ENCODE results near the gene INSIG1. TPM values are rescaled to one million over a fixed set of nuclear protein-coding genes. Genes with fewer than 3 reads are reported as not detected.

INSIG1 gene
- total and polyA plus RNA-seq, 2 donors, result 38.1 to 72.2 TPM

GRCh38 chr7:155260498-155260872 is 37.2 kb upstream of the INSIG1 start:
- Histone ChIP-seq H3K27ac (ENCODE audit: low read depth) (no peak overlapping the region), H3K36me3 (ENCODE audit: insufficient read depth) (no peaks in the 10 kb centered on the region), H3K4me1 (ENCODE audit: insufficient read depth) (no peaks in the 10 kb centered on the region), H3K4me3 (ENCODE audit: low read depth, low read length) (no peak overlapping the region)
- 80% methylated on average over 13 of the region's 13 CpGs for WGBS
- no peak for DNase-seq (ENCODE audit: extremely low spot score)

GRCh38 chr7:155261031-155261985 is 36.4 kb upstream of the INSIG1 start:
- 83% methylated on average over 21 of the region's 21 CpGs for WGBS
- H3K4me3 ChIP-seq (ENCODE audit: low read depth, low read length), result no peak overlapping the region
- no peak for DNase-seq (ENCODE audit: extremely low spot score)
- H3K4me1 ChIP-seq (ENCODE audit: insufficient read depth), result no peaks in the 10 kb centered on the region
- H3K27ac ChIP-seq (ENCODE audit: low read depth), result no peak overlapping the region
- no peaks in the 10 kb centered on the region for H3K36me3 ChIP-seq (ENCODE audit: insufficient read depth)

- Histone ChIP-seq H3K27ac (ENCODE audit: low read depth) (no peak overlapping the region), H3K4me1 (ENCODE audit: insufficient read depth) (no peaks in the 10 kb centered on the region), H3K4me3 (ENCODE audit: low read depth, low read length) (no peak overlapping the region), H3K36me3 (ENCODE audit: insufficient read depth) (no peaks in the 10 kb centered on the region)
- no peak for DNase-seq (ENCODE audit: extremely low spot score)
- 54% methylated on average over 12 of the region's 12 CpGs for WGBS
These were observed 35.6 kb upstream of the INSIG1 start for GRCh38 chr7:155262031-155262430.

- Histone ChIP-seq H3K36me3 (ENCODE audit: insufficient read depth) (no peaks in the 10 kb centered on the region), H3K4me3 (ENCODE audit: low read depth, low read length) (no peak overlapping the region), H3K4me1 (ENCODE audit: insufficient read depth) (no peaks in the 10 kb centered on the region), H3K27ac (ENCODE audit: low read depth) (no peak overlapping the region)
- DNase-seq (ENCODE audit: extremely low spot score), result no peak
- WGBS, result 84% methylated on average over 14 of the region's 14 CpGs
These were observed 34.6 kb upstream of the INSIG1 start for GRCh38 chr7:155263051-155263450.

GRCh38 chr7:155263581-155264143 is 34.0 kb upstream of the INSIG1 start:
- H3K4me1 ChIP-seq (ENCODE audit: insufficient read depth), result no peaks in the 10 kb centered on the region
- no peaks in the 10 kb centered on the region for H3K36me3 ChIP-seq (ENCODE audit: insufficient read depth)
- WGBS, result 85% methylated on average over 12 of the region's 12 CpGs
- no peak overlapping the region for H3K27ac ChIP-seq (ENCODE audit: low read depth)
- no peak overlapping the region for H3K4me3 ChIP-seq (ENCODE audit: low read depth, low read length)
- no peak for DNase-seq (ENCODE audit: extremely low spot score)

- DNase-seq (ENCODE audit: extremely low spot score), result no peak
- 88% methylated on average over 7 of the region's 7 CpGs for WGBS
- H3K27ac ChIP-seq (ENCODE audit: low read depth), result no peak overlapping the region
- H3K4me3 ChIP-seq (ENCODE audit: low read depth, low read length), result no peak overlapping the region
- no peaks in the 10 kb centered on the region for H3K36me3 ChIP-seq (ENCODE audit: insufficient read depth)
- H3K4me1 ChIP-seq (ENCODE audit: insufficient read depth), result no peaks in the 10 kb centered on the region
These were observed 32.5 kb upstream of the INSIG1 start for GRCh38 chr7:155265144-155265543.

GRCh38 chr7:155265961-155266360 is 31.7 kb upstream of the INSIG1 start:
- WGBS, result 51% methylated on average over 7 of the region's 7 CpGs
- no peak for DNase-seq (ENCODE audit: extremely low spot score)

GRCh38 chr7:155266440-155266839 is 31.2 kb upstream of the INSIG1 start:
- Histone ChIP-seq H3K36me3 (ENCODE audit: insufficient read depth) (no peaks in the 10 kb centered on the region), H3K4me3 (ENCODE audit: low read depth, low read length) (no peak overlapping the region), H3K27ac (ENCODE audit: low read depth) (no peak overlapping the region), H3K4me1 (ENCODE audit: insufficient read depth) (no peaks in the 10 kb centered on the region)
- DNase-seq (ENCODE audit: extremely low spot score), result no peak
- 83% methylated on average over 9 of the region's 9 CpGs for WGBS

More at GRCh38 chr7:155265961-155266360, 31.7 kb upstream of the INSIG1 start:
- Histone ChIP-seq H3K27ac (ENCODE audit: low read depth) (no peak overlapping the region), H3K4me1 (ENCODE audit: insufficient read depth) (no peaks in the 10 kb centered on the region), H3K36me3 (ENCODE audit: insufficient read depth) (no peaks in the 10 kb centered on the region), H3K4me3 (ENCODE audit: low read depth, low read length) (no peak overlapping the region)

- Histone ChIP-seq H3K36me3 (ENCODE audit: insufficient read depth) (no peaks in the 10 kb centered on the region), H3K27ac (ENCODE audit: low read depth) (no peak overlapping the region), H3K4me1 (ENCODE audit: insufficient read depth) (no peaks in the 10 kb centered on the region), H3K4me3 (ENCODE audit: low read depth, low read length) (no peak overlapping the region)
- 92% methylated on average over 8 of the region's 8 CpGs for WGBS
- DNase-seq (ENCODE audit: extremely low spot score), result no peak
These were observed 30.7 kb upstream of the INSIG1 start for GRCh38 chr7:155267023-155267422.

- H3K36me3 ChIP-seq (ENCODE audit: insufficient read depth), result no peaks in the 10 kb centered on the region
- DNase-seq (ENCODE audit: extremely low spot score), result no peak
- H3K4me3 ChIP-seq (ENCODE audit: low read depth, low read length), result no peak overlapping the region
- WGBS, result 92% methylated on average over 23 of the region's 23 CpGs
- no peaks in the 10 kb centered on the region for H3K4me1 ChIP-seq (ENCODE audit: insufficient read depth)
- H3K27ac ChIP-seq (ENCODE audit: low read depth), result no peak overlapping the region
These were observed 30.2 kb upstream of the INSIG1 start for GRCh38 chr7:155267436-155267835.

- WGBS, result 94% methylated on average over 12 of the region's 12 CpGs
- no peak overlapping the region for H3K27ac ChIP-seq (ENCODE audit: low read depth)
These were observed 29.5 kb upstream of the INSIG1 start for GRCh38 chr7:155268211-155268610.

GRCh38 chr7:155268921-155269650 is 28.6 kb upstream of the INSIG1 start:
- H3K4me1 ChIP-seq (ENCODE audit: insufficient read depth), result no peaks in the 10 kb centered on the region
- 83% methylated on average over 6 of the region's 6 CpGs for WGBS
- DNase-seq (ENCODE audit: extremely low spot score), result no peak
- H3K36me3 ChIP-seq (ENCODE audit: insufficient read depth), result no peaks in the 10 kb centered on the region
- no peak overlapping the region for H3K4me3 ChIP-seq (ENCODE audit: low read depth, low read length)
- no peak overlapping the region for H3K27ac ChIP-seq (ENCODE audit: low read depth)

More at GRCh38 chr7:155268211-155268610, 29.5 kb upstream of the INSIG1 start:
- no peaks in the 10 kb centered on the region for H3K4me1 ChIP-seq (ENCODE audit: insufficient read depth)
- H3K4me3 ChIP-seq (ENCODE audit: low read depth, low read length), result no peak overlapping the region
- DNase-seq (ENCODE audit: extremely low spot score), result no peak
- H3K36me3 ChIP-seq (ENCODE audit: insufficient read depth), result no peaks in the 10 kb centered on the region

- H3K4me3 ChIP-seq (ENCODE audit: low read depth, low read length), result no peak overlapping the region
- DNase-seq (ENCODE audit: extremely low spot score), result no peak
- no peaks in the 10 kb centered on the region for H3K36me3 ChIP-seq (ENCODE audit: insufficient read depth)
- 77% methylated on average over 20 of the region's 20 CpGs for WGBS
- no peak overlapping the region for H3K27ac ChIP-seq (ENCODE audit: low read depth)
- no peaks in the 10 kb centered on the region for H3K4me1 ChIP-seq (ENCODE audit: insufficient read depth)
These were observed 27.7 kb upstream of the INSIG1 start for GRCh38 chr7:155269766-155270585.

All from urinary bladder (tissue), 4 donors.